ENCODE results near the gene SEC61A2. TPM values are rescaled to one million over a fixed set of nuclear protein-coding genes. Genes with fewer than 3 reads are reported as not detected.

Gene SEC61A2
- polyA plus RNA-seq, 1 experiment = 6.8 TPM

- Histone ChIP-seq H3K4me3 (ENCODE audit: low read depth, low read length) (no peak overlapping the region), H3K27me3 (ENCODE audit: control insufficient read depth, insufficient read depth, low read length) (no peaks in the 10 kb centered on the region), H3K36me3 (ENCODE audit: control insufficient read depth, insufficient read depth, low read length) (peaks cover 6% of the 10 kb centered on the region; the same call in 1 of the 2 replicates)
- no peak for TF ChIP-seq CTCF (IDR thresholded peaks at IDR 0.05; ENCODE audit: insufficient read depth, low read depth, low read length)
- POLR2A ChIA-PET = no interaction called here
- CTCF ChIA-PET = interaction anchor here (1.0 to 7.7 kb wide), 2 partner anchors 9 to 14 kb away, joined by 3 to 56 read pairs; no protein-coding TSS in a partner anchor
- DNase-seq (ENCODE audit: low read depth) = no peak
Observed at GRCh38 chr10:12201543-12201942, 72.1 kb downstream of the SEC61A2 start.

- Histone ChIP-seq H3K27me3 (ENCODE audit: control insufficient read depth, insufficient read depth, low read length) (no peaks in the 10 kb centered on the region), H3K36me3 (ENCODE audit: control insufficient read depth, insufficient read depth, low read length) (peaks cover 6% of the 10 kb centered on the region; the same call in 1 of the 2 replicates), H3K4me3 (ENCODE audit: low read depth, low read length) (no peak overlapping the region)
- TF ChIP-seq CTCF (IDR thresholded peaks at IDR 0.05; ENCODE audit: insufficient read depth, low read depth, low read length) = no peak
- ChIA-PET CTCF (interaction anchor here (1.0 to 7.7 kb wide), 2 partner anchors 8 to 13 kb away, joined by 3 to 56 read pairs; no protein-coding TSS in a partner anchor), POLR2A (no interaction called here)
- no peak for DNase-seq (ENCODE audit: low read depth)
Observed at GRCh38 chr10:12202226-12202625, 72.7 kb downstream of the SEC61A2 start.

GRCh38 chr10:12205082-12205481 is 75.6 kb downstream of the SEC61A2 start:
- Histone ChIP-seq H3K4me3 (ENCODE audit: low read depth, low read length) (no peak overlapping the region), H3K27me3 (ENCODE audit: control insufficient read depth, insufficient read depth, low read length) (no peaks in the 10 kb centered on the region), H3K36me3 (ENCODE audit: control insufficient read depth, insufficient read depth, low read length) (peaks cover 13% of the 10 kb centered on the region)
- ChIA-PET CTCF (interaction anchor here (2.3 to 7.7 kb wide), 2 partner anchors 9 to 10 kb away, joined by 8 to 56 read pairs; partner anchors contain the start of genes CDC123 and NUDT5), POLR2A (no interaction called here)
- TF ChIP-seq CTCF (IDR thresholded peaks at IDR 0.05; ENCODE audit: insufficient read depth, low read depth, low read length) = no peak
- DNase-seq (ENCODE audit: low read depth) = no peak

- no peak for TF ChIP-seq CTCF (IDR thresholded peaks at IDR 0.05; ENCODE audit: insufficient read depth, low read depth, low read length)
- H3K27me3 ChIP-seq (ENCODE audit: control insufficient read depth, insufficient read depth, low read length) = no peaks in the 10 kb centered on the region
- POLR2A ChIA-PET = no interaction called here
- CTCF ChIA-PET = interaction anchor here (2.3 kb wide), 1 partner anchor 11 kb away, joined by 8 read pairs; the partner anchor contains the start of genes CDC123 and NUDT5
- H3K36me3 ChIP-seq (ENCODE audit: control insufficient read depth, insufficient read depth, low read length) = peaks cover 10% of the 10 kb centered on the region
- no peak overlapping the region for H3K4me3 ChIP-seq (ENCODE audit: low read depth, low read length)
- no peak for DNase-seq (ENCODE audit: low read depth)
Observed at GRCh38 chr10:12207114-12207513, 77.6 kb downstream of the SEC61A2 start.

GRCh38 chr10:12208460-12208859 is 79.0 kb downstream of the SEC61A2 start:
- Histone ChIP-seq H3K4me3 (ENCODE audit: low read depth, low read length) (no peak overlapping the region), H3K36me3 (ENCODE audit: control insufficient read depth, insufficient read depth, low read length) (peaks cover 7% of the 10 kb centered on the region; the same call in 1 of the 2 replicates), H3K27me3 (ENCODE audit: control insufficient read depth, insufficient read depth, low read length) (no peaks in the 10 kb centered on the region)
- POLR2A ChIA-PET = no interaction called here
- CTCF ChIA-PET = no interaction called here
- no peak for DNase-seq (ENCODE audit: low read depth)
- TF ChIP-seq CTCF (IDR thresholded peaks at IDR 0.05; ENCODE audit: insufficient read depth, low read depth, low read length) = no peak
